Smooth muscle cell of the brain vasculature (primary cell): ENCODE measurements around the gene CES2.
A peak's percentile ranks its signal among the peaks of the same experiment; 100 is the strongest.
"Not testable (repeated sequence)": the region's sequence is repeated elsewhere in the genome, so short reads cannot be mapped to it uniquely, and the experiment has no call there.

ENCODE experiments used
- DNase-seq: peaks from one replicate; pipeline ENCODE4 v3.0.0-alpha.2; 2012; ENCODE audit warnings: low read depth, low spot score

The CES2 gene

GRCh38 chr16:66977341-66978113, 42.2 kb downstream of the CES2 start:
- peak; percentile 55 for DNase-seq

- no peak for DNase-seq
Observed at GRCh38 chr16:66979011-66979717, 43.8 kb downstream of the CES2 start.

GRCh38 chr16:66983033-66983432, 47.7 kb downstream of the CES2 start:
- no peak for DNase-seq

GRCh38 chr16:66984892-66985311, 49.6 kb downstream of the CES2 start:
- DNase-seq: no peak

- no peak for DNase-seq
Observed at GRCh38 chr16:66986559-66986958, 51.2 kb downstream of the CES2 start.

GRCh38 chr16:66988197-66988788, 53.0 kb downstream of the CES2 start, which contains the start of gene CES4A:
Gene CES4A (plus strand): TSS chr16:66988589. CDS start chr16:66988773, 184 bp downstream.
- no peak for DNase-seq

GRCh38 chr16:66991545-66992077, 56.3 kb downstream of the CES2 start:
- DNase-seq: no peak

GRCh38 chr16:66993558-66993957, 58.2 kb downstream of the CES2 start:
- DNase-seq: not testable (repeated sequence)
